NCI-H82 treated with DMSO at 0.1 percent for 48 hours (cell line): ENCODE measurements around the gene JAK3.

ENCODE experiments used
- DNase-seq: peaks from one replicate; lab custom pipeline; 2025; ENCODE audit not compliant: unreplicated experiment; lab: John Stamatoyannopoulos, UW

The JAK3 gene

DNA sequence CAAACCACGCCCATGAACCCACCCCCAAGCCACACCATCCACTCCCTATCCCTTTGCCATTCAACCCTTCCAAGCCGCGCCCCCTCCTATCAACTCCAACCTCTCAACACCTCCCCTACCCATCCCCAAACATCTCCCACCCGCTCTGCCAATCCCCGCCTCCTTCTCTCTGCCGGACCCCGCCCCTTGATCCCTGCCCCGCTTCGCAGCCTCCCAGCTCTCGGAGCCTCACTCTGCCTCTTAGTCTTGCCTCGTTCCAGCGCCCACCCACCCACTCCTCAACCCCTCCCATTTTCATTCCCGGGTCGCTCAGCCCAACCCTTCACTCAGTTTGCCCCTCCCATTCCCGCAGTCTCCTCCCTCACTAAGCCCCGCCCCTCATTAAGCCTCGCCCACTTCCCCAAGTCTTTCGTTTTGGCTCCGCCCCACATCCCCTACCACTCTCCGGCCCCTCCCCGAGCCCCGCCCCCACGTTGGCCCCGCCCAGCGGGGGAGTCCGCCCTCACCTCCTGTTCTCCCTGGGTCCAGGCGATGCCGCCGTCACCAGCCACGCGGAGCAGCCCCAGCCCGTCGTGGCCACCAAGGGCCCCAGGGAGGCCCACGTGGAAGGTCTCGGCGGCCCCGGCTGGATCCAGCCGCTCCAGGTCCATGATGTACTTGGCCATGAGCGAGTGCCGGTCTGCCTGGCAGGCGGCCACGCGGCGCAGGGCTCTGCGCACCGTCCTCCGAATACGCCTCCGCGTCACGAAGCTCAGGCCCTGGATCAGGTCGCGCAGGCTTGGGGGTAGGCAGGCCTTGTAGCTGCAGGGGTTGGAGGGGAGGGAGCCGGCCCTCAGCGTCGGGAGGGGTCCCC is 5.7 kb downstream of the JAK3 start:
- peak; percentile 98 for DNase-seq

GRCh38 chr19:17841371-17841809 is 6.4 kb downstream of the JAK3 start:
- no peak for DNase-seq

- no peak for DNase-seq
Observed at GRCh38 chr19:17840019-17840418, 7.8 kb downstream of the JAK3 start.

GRCh38 chr19:17837972-17838371 is 9.8 kb downstream of the JAK3 start:
- DNase-seq, result no peak

GRCh38 chr19:17836530-17836929 is 11.3 kb downstream of the JAK3 start:
- no peak for DNase-seq

- no peak for DNase-seq
Observed at GRCh38 chr19:17835182-17836006, 12.4 kb downstream of the JAK3 start.

DNA sequence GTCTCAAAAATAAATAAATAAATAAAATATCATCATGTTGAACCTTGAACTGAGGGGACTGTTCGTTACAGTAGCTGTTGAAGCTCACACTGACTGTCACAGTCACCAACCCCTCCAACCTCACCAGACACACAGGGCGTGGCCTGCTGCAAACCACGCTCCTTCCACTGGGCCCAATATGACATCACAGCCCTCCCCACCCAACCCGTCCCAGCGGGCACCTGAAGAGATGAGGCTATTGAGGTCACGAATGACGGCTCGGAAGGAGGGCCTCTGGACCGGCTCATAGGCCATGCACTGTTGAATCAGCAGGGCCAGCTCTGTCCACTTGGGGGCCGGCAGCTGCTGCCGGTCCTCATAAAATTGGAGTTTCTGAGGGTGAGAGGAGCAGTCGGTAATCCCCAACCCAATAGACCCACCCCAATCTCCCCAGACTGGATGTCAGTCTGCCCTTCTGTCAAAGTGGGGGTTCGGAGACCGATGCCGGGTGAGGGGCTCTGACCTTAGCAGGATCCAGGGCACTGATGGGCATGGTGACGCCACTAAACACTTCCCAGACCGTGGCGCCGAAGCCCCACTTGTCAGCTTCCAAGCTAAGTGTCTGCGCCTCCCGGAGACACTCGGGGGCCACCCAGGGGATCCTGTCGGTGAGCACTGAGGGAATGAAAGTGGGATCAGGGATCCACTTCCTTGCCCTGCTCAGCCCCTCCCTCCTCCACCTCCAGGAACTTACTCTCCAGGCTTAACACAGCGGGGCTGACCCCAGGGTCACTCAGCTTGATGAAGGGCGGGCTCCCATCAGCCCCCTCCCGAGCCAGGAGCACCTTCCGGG is 13.2 kb downstream of the JAK3 start:
- no peak for DNase-seq

DNA sequence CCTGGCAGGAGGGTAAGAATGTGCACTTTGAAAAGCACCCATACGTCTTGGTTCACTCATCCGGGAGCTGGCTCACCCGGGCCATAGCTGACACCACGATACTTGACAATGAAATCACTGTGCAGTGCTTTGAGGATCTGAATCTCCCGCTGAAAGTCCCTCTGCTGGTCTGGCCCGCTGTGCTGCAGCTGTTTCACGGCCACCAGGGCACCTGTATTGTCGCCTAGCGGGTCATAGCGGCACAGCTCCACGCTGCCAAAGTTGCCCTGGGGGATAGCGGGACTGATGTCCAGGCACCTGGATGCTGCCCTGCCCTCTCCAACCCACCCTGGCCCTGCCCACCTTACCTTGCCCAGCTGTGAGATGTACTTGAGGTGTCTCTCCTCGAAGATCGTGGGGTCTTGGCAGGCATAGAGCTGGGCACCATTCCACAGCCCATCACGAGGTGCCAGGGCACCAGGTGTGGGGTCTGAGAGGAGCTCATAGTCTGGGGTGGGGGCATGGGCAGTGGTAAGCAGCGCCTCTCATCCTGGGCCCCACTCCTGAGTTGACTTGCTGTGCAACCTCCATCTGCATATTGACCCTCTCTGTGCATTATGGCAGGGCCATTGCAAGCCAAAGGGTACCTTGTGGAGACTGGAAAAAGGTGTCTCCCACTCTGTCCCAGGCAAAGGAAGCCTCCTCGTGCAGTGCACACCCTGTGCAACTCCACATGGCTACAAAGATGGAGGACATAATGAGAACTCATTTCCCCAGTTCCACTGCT is 15.2 kb downstream of the JAK3 start:
- DNase-seq, result no peak

- DNase-seq, result no peak
Observed at GRCh38 chr19:17831419-17831888, 16.3 kb downstream of the JAK3 start.

DNA sequence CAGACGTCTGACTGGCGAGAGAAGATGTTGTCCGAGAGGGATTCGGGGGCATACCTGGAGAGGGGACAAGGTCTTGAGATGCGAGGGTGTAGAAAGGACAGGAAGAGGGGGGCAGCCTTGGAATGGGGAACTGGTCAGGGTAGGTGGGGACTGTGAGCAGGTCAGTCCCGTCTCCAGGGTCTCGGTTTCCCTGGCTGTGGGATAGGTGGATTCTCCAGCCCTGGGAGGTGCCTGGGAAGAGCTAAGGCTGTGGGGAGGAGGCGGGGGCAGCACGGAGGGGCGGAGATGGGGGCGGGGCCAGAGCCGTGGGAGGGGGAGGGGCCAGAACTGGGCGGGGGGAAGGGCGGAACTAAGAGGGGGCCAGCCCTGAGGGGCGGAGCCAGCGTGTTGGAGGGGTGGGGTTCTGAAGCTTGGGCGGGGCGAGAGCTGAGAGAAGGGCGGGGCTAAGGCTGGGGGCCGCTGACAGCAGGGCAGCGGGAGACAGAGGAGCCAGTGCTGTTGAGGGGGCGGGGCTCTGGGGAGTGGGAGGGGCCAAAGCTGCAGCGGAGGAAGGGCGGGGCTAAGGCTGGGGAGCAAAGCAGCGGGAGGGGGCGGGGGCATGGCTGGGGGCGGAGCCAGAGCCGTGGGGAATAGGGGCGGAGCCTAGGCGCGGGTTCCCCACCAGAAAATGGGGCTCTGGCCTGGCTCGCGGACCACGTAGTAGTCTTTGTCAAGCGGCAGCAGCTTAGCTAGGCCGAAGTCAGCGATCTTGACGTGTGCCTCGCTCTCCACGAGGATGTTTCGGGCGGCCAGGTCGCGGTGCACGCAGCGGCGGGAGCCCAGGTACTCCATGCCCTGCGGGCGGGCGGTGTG is 17.0 kb downstream of the JAK3 start:
- DNase-seq, result peak; percentile 95

DNA sequence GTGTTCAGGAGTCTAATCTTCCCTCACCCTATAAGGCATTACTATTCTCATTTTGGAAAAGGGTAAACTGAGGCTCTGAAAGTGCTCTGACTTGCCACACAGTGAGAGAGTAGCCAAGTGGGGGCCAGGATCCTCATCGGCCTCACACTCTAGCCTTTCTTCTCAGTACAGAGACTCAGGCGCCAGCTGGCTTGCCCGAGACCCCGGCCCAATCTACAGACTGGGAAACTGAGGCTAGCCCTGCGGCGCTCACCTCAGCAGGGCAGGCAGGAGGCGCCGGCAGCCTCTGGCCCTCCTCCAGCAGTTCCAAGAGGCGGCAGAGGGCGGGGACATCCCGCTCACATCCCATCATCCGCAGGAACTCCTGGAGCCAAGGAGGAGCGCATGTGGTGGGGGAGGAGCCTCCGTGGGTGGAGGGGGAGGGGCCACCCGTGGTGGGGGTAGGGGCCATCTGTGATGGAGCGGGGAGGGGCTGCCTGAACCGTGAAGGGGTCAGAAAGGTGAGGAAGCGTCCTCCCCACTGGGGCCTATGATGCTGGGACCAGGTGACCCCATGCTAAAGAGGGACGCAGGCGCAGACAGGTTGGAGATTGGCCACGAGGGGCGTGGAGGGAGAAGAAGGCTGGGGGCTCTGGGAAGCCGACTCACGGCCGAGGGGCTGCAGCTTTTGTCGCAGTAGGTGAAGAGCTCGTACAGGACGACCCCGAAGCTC is 17.8 kb downstream of the JAK3 start:
- DNase-seq, result peak; percentile 80

DNA sequence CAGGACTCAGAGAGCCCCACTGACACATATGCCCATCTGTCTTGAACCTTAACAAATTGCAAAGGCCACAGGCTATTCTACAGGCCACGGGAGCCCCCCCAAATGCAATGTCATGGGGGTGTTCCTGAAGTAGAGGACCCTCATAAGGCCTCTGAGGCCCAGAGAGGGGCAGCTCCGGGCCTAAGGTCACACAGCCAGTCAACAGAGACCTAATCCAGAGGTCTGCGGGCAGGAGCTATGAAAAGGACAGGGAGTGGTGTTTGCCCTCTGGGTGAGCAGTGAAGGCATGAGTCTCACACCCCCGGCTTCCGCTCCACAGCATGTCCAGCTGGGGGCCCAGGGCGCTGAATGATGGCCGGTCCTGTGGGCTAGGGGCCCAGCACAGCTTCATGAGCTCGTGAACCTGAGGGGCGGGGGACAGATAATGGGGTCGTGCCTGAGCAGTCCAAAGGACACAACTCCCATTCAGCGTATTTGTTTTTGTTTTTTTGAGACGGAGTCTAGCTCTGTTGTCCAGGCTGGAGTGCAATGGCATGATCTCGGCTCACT is 21.2 kb downstream of the JAK3 start:
- no peak for DNase-seq

- no peak for DNase-seq
Observed at GRCh38 chr19:17824339-17824738, 23.4 kb downstream of the JAK3 start.

GRCh38 chr19:17821190-17821589 is 26.6 kb downstream of the JAK3 start, which contains the start of gene INSL3:
Gene INSL3 (minus strand): TSS chr19:17821519. CDS start chr19:17821506, 13 bp downstream.
- no peak for DNase-seq

DNA sequence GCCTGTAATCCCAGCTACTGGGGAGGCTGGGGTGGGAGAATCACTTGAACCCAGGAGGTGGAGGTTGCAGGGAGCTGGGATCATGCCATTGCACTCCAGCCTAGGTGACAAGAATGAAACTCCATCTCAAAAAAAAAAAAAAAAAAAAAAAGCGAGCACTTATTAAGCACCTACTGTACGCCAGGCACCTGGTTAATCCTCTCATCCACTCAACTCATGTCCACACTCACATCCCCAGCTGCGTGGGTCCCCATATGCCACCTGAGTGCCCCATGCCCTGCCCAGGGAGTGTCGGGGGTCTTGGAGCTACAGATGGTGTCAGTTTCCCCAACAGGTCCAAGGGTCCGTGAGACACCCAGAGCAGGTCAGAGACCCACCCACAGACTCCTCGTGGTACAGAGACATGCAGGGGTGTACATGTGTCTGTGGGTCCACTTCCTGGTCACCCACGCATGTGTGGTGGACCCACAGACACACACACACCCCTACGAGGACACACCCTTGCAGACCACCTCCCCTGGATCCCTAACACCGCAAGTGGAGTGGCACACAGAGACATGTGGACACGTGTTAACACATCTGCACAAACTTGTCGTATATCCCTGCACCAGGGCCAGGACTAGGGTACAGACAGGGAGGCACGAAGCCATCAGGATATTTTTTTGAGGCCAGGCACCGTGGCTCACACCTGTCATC is 30.0 kb downstream of the JAK3 start:
- DNase-seq, result no peak

DNA sequence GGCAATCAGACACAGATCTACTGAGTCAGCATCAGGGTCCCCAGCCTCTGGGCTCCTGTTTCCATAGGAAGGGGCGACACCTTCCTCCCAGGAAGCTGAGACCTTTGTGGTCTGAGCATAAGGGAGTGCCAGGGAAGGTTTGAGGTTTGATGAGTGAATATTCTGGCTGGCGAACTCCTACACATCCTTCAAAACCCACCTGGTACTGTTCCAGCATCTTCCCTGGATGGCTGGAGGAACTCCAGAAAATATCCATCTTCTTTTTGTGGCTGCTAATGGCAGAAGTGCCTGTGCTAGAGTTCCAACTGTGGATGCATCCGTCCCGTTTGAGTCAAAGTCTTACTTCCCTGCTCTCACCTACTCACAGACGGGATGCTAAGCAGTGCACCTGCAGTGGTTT is 35.7 kb downstream of the JAK3 start:
- no peak for DNase-seq

- no peak for DNase-seq
Observed at GRCh38 chr19:17811681-17812080, 36.1 kb downstream of the JAK3 start.

GRCh38 chr19:17811103-17811502 is 36.7 kb downstream of the JAK3 start:
- no peak for DNase-seq
